ENCODE results near the gene INHBE.
"Not testable (repeated sequence)": the region's sequence is repeated elsewhere in the genome, so short reads cannot be mapped to it uniquely, and the experiment has no call there.

- TF ChIP-seq CTCF, POLR2A (IDR thresholded peaks at IDR 0.05): not testable (repeated sequence)
Observed at GRCh38 chr12:57441393-57441792, 13.7 kb upstream of the INHBE start.
